ENCODE data around the gene KIF21B.
"Not testable (repeated sequence)": the region's sequence is repeated elsewhere in the genome, so short reads cannot be mapped to it uniquely, and the experiment has no call there.

The KIF21B gene

GRCh38 chr1:200969726-200970561, 53.6 kb downstream of the KIF21B start:
- no peak for DNase-seq

DNA sequence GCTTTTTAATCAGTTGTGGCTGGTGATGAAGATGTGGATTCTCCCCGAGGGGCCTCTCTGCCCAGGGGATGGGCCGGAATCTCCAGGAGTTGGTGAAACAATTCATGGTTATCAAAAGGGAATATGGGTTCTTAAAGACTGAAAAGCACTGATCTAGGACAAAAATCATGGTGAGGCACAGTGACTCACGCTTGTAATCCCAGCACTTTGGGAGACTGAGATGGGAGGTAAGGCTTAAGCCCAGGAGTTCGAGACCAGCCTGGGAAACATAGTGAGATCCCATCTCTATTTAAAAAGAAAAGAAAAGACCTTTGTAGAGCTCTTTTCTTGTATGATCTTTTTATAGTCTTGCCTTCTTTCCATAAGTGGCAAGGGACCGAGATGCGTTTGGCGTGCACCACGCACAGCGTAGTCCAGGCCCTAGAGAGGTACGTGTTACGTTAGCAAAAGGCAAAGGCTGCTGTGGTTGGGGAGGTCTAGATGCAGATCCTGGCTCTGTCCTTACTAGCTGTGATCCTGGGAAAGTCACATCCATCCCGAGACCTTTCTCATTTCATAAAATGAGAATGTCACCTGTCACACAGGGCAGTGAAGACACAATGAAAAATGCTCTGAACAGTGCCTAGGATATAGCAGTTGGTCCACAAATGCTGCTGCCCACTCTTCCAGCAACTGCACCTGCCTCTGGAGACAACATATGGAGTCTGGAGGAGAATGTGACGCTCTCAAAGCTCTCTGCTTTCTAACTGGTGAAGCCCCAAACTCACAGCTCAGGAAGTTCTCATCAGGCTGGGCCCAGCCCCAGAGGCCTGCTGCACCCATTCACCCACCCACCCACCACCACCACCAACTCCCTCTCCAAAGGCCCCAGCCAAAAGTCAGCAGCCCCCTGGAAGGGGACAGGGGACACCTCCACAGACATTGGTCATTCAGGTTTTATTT, 54.8 kb downstream of the KIF21B start:
- no peak for DNase-seq

- no peak for DNase-seq
Observed at GRCh38 chr1:200967693-200968468, 55.6 kb downstream of the KIF21B start.

DNA sequence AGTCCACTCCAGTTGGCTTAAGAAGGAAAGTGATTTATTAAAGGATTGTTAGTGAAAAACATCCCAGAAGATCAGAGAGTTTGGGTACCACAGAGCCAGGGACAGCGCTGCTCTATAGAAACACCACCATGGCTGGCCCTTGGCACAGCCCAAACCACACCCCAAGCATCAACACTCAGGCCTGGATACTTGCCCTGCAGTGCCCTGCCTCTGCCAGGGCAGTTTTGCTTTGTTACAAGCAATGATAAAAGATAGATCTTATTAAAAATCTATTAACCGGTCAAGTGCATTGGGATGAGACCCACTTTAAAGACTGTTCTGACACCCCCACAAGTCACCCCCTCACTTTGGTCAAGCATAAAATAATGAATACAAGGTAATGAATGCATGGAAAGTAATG, 56.6 kb downstream of the KIF21B start:
- no peak for DNase-seq

DNA sequence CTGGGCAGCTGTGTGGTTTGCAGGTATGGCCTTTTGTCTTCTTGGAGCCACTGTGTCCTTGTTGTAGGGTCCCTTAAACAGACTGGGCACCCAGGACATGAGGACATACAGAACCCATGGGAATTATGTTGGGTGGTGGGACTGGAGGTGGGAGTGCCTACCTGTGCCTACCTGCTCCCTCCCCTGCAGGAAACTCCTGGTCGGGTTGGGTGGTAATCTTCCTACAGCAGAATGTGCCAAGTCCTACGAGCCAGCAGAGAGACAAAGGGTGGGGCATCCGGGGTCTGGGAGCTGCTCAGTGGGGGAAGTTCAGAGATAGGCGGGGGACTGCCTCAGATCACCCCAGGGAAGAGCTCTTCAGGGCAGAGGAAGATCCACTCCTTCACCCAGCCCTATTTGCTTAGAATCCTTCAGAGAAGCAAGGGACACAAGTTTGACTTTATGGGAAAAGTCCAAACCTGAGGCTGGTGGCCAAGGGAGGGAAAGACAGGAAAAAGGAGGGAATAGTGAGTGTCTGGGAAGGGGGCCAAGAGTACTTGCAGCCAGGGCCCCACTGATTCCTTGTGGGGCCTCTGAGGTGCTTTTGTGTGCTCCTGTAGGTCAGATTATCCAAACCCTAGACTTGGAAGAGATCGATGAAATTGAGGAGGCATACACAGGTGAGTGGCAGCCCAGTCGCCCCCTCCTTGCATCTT, 58.3 kb downstream of the KIF21B start:
- DNase-seq: no peak

DNA sequence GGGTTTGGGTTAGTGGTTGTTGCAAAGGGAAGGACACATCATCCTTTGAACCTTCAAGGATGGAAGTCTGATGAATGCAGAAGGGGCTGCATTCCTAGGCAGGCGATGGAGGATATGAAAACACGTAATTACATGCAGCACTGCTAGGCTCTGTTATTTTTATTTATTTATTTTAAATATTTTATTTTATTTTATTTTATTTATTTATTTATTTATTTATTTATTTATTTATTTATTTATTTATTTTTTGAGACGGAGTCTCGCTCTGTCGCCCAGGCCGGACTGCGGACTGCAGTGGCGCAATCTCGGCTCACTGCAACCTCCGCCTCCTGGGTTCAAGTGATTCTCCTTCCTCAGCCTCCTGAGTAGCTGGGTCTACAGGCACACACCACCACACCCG, 59.6 kb downstream of the KIF21B start:
- DNase-seq: not testable (repeated sequence)

GRCh38 chr1:200963076-200963475, 60.4 kb downstream of the KIF21B start:
- DNase-seq: no peak

GRCh38 chr1:200962631-200963030, 60.9 kb downstream of the KIF21B start:
- DNase-seq: no peak

DNA sequence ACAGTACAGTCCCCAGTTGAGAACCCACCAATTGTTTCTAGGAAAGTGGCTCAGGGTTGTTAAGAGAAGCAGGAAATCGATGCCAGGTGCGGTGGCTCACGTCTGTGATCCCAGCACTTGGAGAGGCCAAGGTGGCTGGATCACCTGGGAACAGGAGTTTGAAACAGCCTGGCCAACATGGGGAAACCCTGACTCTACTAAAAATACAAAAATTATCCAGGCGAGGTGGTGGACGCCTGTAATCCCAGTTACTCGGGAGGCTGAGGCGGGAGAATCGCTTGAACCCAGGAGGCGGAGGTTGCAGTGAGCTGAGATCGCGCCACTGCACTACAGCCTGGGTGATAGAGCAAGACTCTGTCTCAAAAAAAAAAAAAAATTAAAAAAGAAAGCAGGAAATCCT, 61.4 kb downstream of the KIF21B start:
- DNase-seq: not testable (repeated sequence)

- no peak for DNase-seq
Observed at GRCh38 chr1:200960948-200961340, 62.6 kb downstream of the KIF21B start.

GRCh38 chr1:200960236-200960947, 63.1 kb downstream of the KIF21B start:
- DNase-seq: no peak

- no peak for DNase-seq
Observed at GRCh38 chr1:200959411-200959921, 64.0 kb downstream of the KIF21B start.

GRCh38 chr1:200958597-200958996, 64.9 kb downstream of the KIF21B start:
- no peak for DNase-seq

- no peak for DNase-seq
Observed at GRCh38 chr1:200954434-200954833, 69.1 kb downstream of the KIF21B start.

DNA sequence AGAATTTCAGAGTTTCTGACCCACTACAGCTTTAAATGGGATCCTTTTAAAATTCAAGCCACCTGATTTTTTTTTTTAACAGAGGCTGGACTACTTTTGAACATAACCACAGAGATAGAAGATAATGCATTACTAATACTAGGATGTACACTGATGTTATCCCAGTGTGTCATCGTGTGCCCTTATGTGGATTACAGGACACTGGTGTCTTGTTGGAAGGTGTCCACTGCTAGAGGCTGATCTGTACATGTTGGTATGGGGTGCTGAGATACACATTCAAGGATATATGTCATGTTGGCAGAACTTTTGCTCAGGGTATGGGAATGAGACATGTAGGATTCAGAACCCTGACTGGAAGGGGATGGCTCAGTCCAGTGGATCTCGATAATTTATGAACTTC, 72.5 kb downstream of the KIF21B start:
- DNase-seq: peak; percentile 30

GRCh38 chr1:200949626-200950025, 73.9 kb downstream of the KIF21B start:
- DNase-seq: no peak

DNA sequence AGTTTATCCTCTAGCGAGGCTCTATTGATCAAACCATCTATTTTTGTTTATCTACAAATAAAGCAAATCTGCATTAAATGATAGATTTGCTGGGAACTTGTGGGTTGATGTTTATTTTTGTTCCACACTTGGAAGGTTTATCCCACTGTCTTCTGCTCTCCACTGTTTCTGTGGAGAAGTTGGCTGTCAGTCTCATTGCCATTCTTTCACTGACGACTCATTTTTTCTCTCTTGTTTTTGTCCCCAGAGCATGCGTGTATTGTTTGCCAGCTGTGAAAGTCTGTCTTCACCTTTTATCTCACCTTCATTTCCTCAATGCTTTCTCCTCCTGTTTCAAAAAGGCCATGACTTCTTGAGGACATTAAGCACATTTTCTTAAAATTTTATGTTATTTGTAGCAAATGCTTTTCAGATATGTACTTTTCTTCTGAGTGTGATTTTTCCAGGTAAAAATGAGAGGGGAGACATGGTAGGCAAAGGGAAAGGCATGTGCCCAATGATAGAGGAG, 76.4 kb downstream of the KIF21B start:
- DNase-seq: no peak

- DNase-seq: no peak
Observed at GRCh38 chr1:200945111-200945510, 78.4 kb downstream of the KIF21B start.

DNA sequence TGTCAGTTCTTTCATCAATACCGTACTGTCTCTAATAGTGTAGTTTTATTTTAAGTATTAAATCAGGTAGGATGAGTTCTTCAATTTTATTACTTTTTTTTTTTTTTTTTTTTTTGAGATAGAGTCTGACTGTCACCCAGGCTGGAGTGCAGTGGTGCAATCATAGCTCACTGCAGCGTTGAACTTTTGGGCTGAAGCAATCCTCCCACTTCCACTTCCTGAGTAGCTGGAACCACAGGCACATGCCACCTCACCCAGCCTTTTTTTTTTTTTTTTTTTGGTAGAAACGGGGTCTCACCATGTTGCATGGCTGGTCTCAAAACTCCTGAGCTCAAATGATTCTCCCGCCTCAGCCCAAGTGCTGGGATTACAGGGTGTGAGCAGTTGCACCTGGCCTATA, 84.6 kb downstream of the KIF21B start:
- no peak for DNase-seq

- not testable (repeated sequence) for DNase-seq
Observed at GRCh38 chr1:200935286-200935962, 88.1 kb downstream of the KIF21B start.
